NCI-H2107 treated with DMSO at 0.1 percent for 48 hours (cell line): Measurements from ENCODE around the gene PIEZO2.

Source experiments
- DNase-seq: peaks from one replicate; lab custom pipeline; 2025; ENCODE audit not compliant: unreplicated experiment; lab: John Stamatoyannopoulos, UW

The PIEZO2 gene

GRCh38 chr18:11071300-11071699, 78.1 kb downstream of the PIEZO2 start:
- DNase-seq = no peak

- DNase-seq = no peak
Observed at GRCh38 chr18:11070593-11070992, 78.8 kb downstream of the PIEZO2 start.

- DNase-seq = no peak
Observed at GRCh38 chr18:11066038-11066437, 83.3 kb downstream of the PIEZO2 start.

- DNase-seq = no peak
Observed at GRCh38 chr18:11064727-11065460, 84.5 kb downstream of the PIEZO2 start.

- DNase-seq = no peak
Observed at GRCh38 chr18:11064106-11064505, 85.3 kb downstream of the PIEZO2 start.

- DNase-seq = no peak
Observed at GRCh38 chr18:11055721-11056120, 93.6 kb downstream of the PIEZO2 start.

GRCh38 chr18:11054497-11054896, 94.9 kb downstream of the PIEZO2 start:
- no peak for DNase-seq

GRCh38 chr18:11053293-11053692, 96.1 kb downstream of the PIEZO2 start:
- DNase-seq = no peak

GRCh38 chr18:11052800-11053199, 96.6 kb downstream of the PIEZO2 start:
- DNase-seq = no peak

- no peak for DNase-seq
Observed at GRCh38 chr18:11051462-11051861, 97.9 kb downstream of the PIEZO2 start.

- no peak for DNase-seq
Observed at GRCh38 chr18:11050966-11051365, 98.4 kb downstream of the PIEZO2 start.

GRCh38 chr18:11047817-11048216, 101.6 kb downstream of the PIEZO2 start:
- no peak for DNase-seq

GRCh38 chr18:11047156-11047555, 102.2 kb downstream of the PIEZO2 start:
- DNase-seq = no peak

GRCh38 chr18:11046140-11046539, 103.2 kb downstream of the PIEZO2 start:
- no peak for DNase-seq

GRCh38 chr18:11043694-11044093, 105.7 kb downstream of the PIEZO2 start:
- no peak for DNase-seq

- DNase-seq = no peak
Observed at GRCh38 chr18:11042247-11042646, 107.1 kb downstream of the PIEZO2 start.

- no peak for DNase-seq
Observed at GRCh38 chr18:11040823-11041656, 108.3 kb downstream of the PIEZO2 start.

GRCh38 chr18:11040359-11040758, 109.0 kb downstream of the PIEZO2 start:
- DNase-seq = no peak

- DNase-seq = no peak
Observed at GRCh38 chr18:11037533-11038240, 111.7 kb downstream of the PIEZO2 start.

GRCh38 chr18:11035814-11036495, 113.4 kb downstream of the PIEZO2 start:
- DNase-seq = no peak

- DNase-seq = no peak
Observed at GRCh38 chr18:11035376-11035775, 114.0 kb downstream of the PIEZO2 start.
